ENCODE data around the gene RGSL1.
A peak's percentile ranks its signal among the peaks of the same experiment; 100 is the strongest.

Gene RGSL1

GRCh38 chr1:182549811-182550210 is 99.9 kb downstream of the RGSL1 start:
- H3K36me3 ChIP-seq (ENCODE audit: control insufficient read depth, insufficient read depth, low read length, severe bottlenecking) = no peaks in the 10 kb centered on the region
- no peaks in the 10 kb centered on the region for H3K4me1 ChIP-seq (ENCODE audit: control insufficient read depth, insufficient read depth, low read length)
- peak; percentile 29 for DNase-seq (ENCODE audit: low read depth)
- peaks cover 13% of the 10 kb centered on the region for H3K9me3 ChIP-seq (ENCODE audit: control insufficient read depth, low read length)
- H3K27me3 ChIP-seq (replicated peaks; ENCODE audit: control insufficient read depth, insufficient read depth, low read length) = no peaks in the 10 kb centered on the region
- H3K4me3 ChIP-seq (ENCODE audit: low read length) = no peak overlapping the region
- H3K9ac ChIP-seq (ENCODE audit: low read length) = no peak overlapping the region

- Histone ChIP-seq H3K27me3 (replicated peaks; ENCODE audit: control insufficient read depth, insufficient read depth, low read length) (no peaks in the 10 kb centered on the region), H3K4me1 (ENCODE audit: control insufficient read depth, insufficient read depth, low read length) (no peaks in the 10 kb centered on the region), H3K9ac (ENCODE audit: low read length) (no peak overlapping the region), H3K36me3 (ENCODE audit: control insufficient read depth, insufficient read depth, low read length, severe bottlenecking) (no peaks in the 10 kb centered on the region), H3K9me3 (ENCODE audit: control insufficient read depth, low read length) (peaks cover 13% of the 10 kb centered on the region), H3K4me3 (ENCODE audit: low read length) (no peak overlapping the region)
- DNase-seq (ENCODE audit: low read depth) = no peak
Measured at GRCh38 chr1:182552527-182552926, 102.6 kb downstream of the RGSL1 start.

GRCh38 chr1:182555493-182555892 is 105.5 kb downstream of the RGSL1 start:
- Histone ChIP-seq H3K9me3 (ENCODE audit: control insufficient read depth, low read length) (peaks cover 13% of the 10 kb centered on the region), H3K36me3 (ENCODE audit: control insufficient read depth, insufficient read depth, low read length, severe bottlenecking) (no peaks in the 10 kb centered on the region), H3K9ac (ENCODE audit: low read length) (no peak overlapping the region), H3K4me1 (ENCODE audit: control insufficient read depth, insufficient read depth, low read length) (no peaks in the 10 kb centered on the region), H3K4me3 (ENCODE audit: low read length) (no peak overlapping the region), H3K27me3 (replicated peaks; ENCODE audit: control insufficient read depth, insufficient read depth, low read length) (no peaks in the 10 kb centered on the region)
- DNase-seq (ENCODE audit: low read depth) = no peak

- DNase-seq (ENCODE audit: low read depth) = no peak
- Histone ChIP-seq H3K4me3 (ENCODE audit: low read length) (no peak overlapping the region), H3K27me3 (replicated peaks; ENCODE audit: control insufficient read depth, insufficient read depth, low read length) (no peaks in the 10 kb centered on the region), H3K36me3 (ENCODE audit: control insufficient read depth, insufficient read depth, low read length, severe bottlenecking) (no peaks in the 10 kb centered on the region), H3K9me3 (ENCODE audit: control insufficient read depth, low read length) (peaks cover 13% of the 10 kb centered on the region), H3K9ac (ENCODE audit: low read length) (no peak overlapping the region), H3K4me1 (ENCODE audit: control insufficient read depth, insufficient read depth, low read length) (no peaks in the 10 kb centered on the region)
Measured at GRCh38 chr1:182556279-182556678, 106.3 kb downstream of the RGSL1 start.

- Histone ChIP-seq H3K4me1 (ENCODE audit: control insufficient read depth, insufficient read depth, low read length) (no peaks in the 10 kb centered on the region), H3K4me3 (ENCODE audit: low read length) (no peak overlapping the region), H3K9ac (ENCODE audit: low read length) (no peak overlapping the region), H3K27me3 (replicated peaks; ENCODE audit: control insufficient read depth, insufficient read depth, low read length) (no peaks in the 10 kb centered on the region), H3K36me3 (ENCODE audit: control insufficient read depth, insufficient read depth, low read length, severe bottlenecking) (no peaks in the 10 kb centered on the region), H3K9me3 (ENCODE audit: control insufficient read depth, low read length) (no peaks in the 10 kb centered on the region)
- no peak for DNase-seq (ENCODE audit: low read depth)
Measured at GRCh38 chr1:182560392-182560984, 110.5 kb downstream of the RGSL1 start.

GRCh38 chr1:182561456-182561855 is 111.5 kb downstream of the RGSL1 start:
- Histone ChIP-seq H3K36me3 (ENCODE audit: control insufficient read depth, insufficient read depth, low read length, severe bottlenecking) (no peaks in the 10 kb centered on the region), H3K27me3 (replicated peaks; ENCODE audit: control insufficient read depth, insufficient read depth, low read length) (no peaks in the 10 kb centered on the region), H3K4me1 (ENCODE audit: control insufficient read depth, insufficient read depth, low read length) (no peaks in the 10 kb centered on the region), H3K9ac (ENCODE audit: low read length) (no peak overlapping the region), H3K4me3 (ENCODE audit: low read length) (no peak overlapping the region), H3K9me3 (ENCODE audit: control insufficient read depth, low read length) (no peaks in the 10 kb centered on the region)
- DNase-seq (ENCODE audit: low read depth) = no peak

- H3K27me3 ChIP-seq (replicated peaks; ENCODE audit: control insufficient read depth, insufficient read depth, low read length) = no peaks in the 10 kb centered on the region
- no peak for DNase-seq (ENCODE audit: low read depth)
- H3K36me3 ChIP-seq (ENCODE audit: control insufficient read depth, insufficient read depth, low read length, severe bottlenecking) = no peaks in the 10 kb centered on the region
- H3K4me3 ChIP-seq (ENCODE audit: low read length) = no peak overlapping the region
- H3K9me3 ChIP-seq (ENCODE audit: control insufficient read depth, low read length) = no peaks in the 10 kb centered on the region
- no peak overlapping the region for H3K9ac ChIP-seq (ENCODE audit: low read length)
- no peaks in the 10 kb centered on the region for H3K4me1 ChIP-seq (ENCODE audit: control insufficient read depth, insufficient read depth, low read length)
Measured at GRCh38 chr1:182563095-182563494, 113.1 kb downstream of the RGSL1 start.

- H3K36me3 ChIP-seq (ENCODE audit: control insufficient read depth, insufficient read depth, low read length, severe bottlenecking) = no peaks in the 10 kb centered on the region
- H3K9me3 ChIP-seq (ENCODE audit: control insufficient read depth, low read length) = no peaks in the 10 kb centered on the region
- no peak for DNase-seq (ENCODE audit: low read depth)
- H3K4me3 ChIP-seq (ENCODE audit: low read length) = no peak overlapping the region
- no peak overlapping the region for H3K9ac ChIP-seq (ENCODE audit: low read length)
- H3K27me3 ChIP-seq (replicated peaks; ENCODE audit: control insufficient read depth, insufficient read depth, low read length) = no peaks in the 10 kb centered on the region
- H3K4me1 ChIP-seq (ENCODE audit: control insufficient read depth, insufficient read depth, low read length) = no peaks in the 10 kb centered on the region
Measured at GRCh38 chr1:182564406-182565004, 114.6 kb downstream of the RGSL1 start.

- H3K27me3 ChIP-seq (replicated peaks; ENCODE audit: control insufficient read depth, insufficient read depth, low read length) = no peaks in the 10 kb centered on the region
- no peak overlapping the region for H3K9ac ChIP-seq (ENCODE audit: low read length)
- no peak for DNase-seq (ENCODE audit: low read depth)
- no peaks in the 10 kb centered on the region for H3K4me1 ChIP-seq (ENCODE audit: control insufficient read depth, insufficient read depth, low read length)
- no peaks in the 10 kb centered on the region for H3K9me3 ChIP-seq (ENCODE audit: control insufficient read depth, low read length)
- no peaks in the 10 kb centered on the region for H3K36me3 ChIP-seq (ENCODE audit: control insufficient read depth, insufficient read depth, low read length, severe bottlenecking)
- no peak overlapping the region for H3K4me3 ChIP-seq (ENCODE audit: low read length)
Measured at GRCh38 chr1:182565537-182565936, 115.6 kb downstream of the RGSL1 start.

GRCh38 chr1:182567629-182568028 is 117.7 kb downstream of the RGSL1 start:
- DNase-seq (ENCODE audit: low read depth) = no peak
- Histone ChIP-seq H3K4me1 (ENCODE audit: control insufficient read depth, insufficient read depth, low read length) (no peaks in the 10 kb centered on the region), H3K9me3 (ENCODE audit: control insufficient read depth, low read length) (no peaks in the 10 kb centered on the region), H3K4me3 (ENCODE audit: low read length) (no peak overlapping the region), H3K36me3 (ENCODE audit: control insufficient read depth, insufficient read depth, low read length, severe bottlenecking) (no peaks in the 10 kb centered on the region), H3K27me3 (replicated peaks; ENCODE audit: control insufficient read depth, insufficient read depth, low read length) (no peaks in the 10 kb centered on the region), H3K9ac (ENCODE audit: low read length) (no peak overlapping the region)

- H3K4me1 ChIP-seq (ENCODE audit: control insufficient read depth, insufficient read depth, low read length) = no peaks in the 10 kb centered on the region
- no peak overlapping the region for H3K4me3 ChIP-seq (ENCODE audit: low read length)
- H3K27me3 ChIP-seq (replicated peaks; ENCODE audit: control insufficient read depth, insufficient read depth, low read length) = no peaks in the 10 kb centered on the region
- no peaks in the 10 kb centered on the region for H3K36me3 ChIP-seq (ENCODE audit: control insufficient read depth, insufficient read depth, low read length, severe bottlenecking)
- no peaks in the 10 kb centered on the region for H3K9me3 ChIP-seq (ENCODE audit: control insufficient read depth, low read length)
- H3K9ac ChIP-seq (ENCODE audit: low read length) = no peak overlapping the region
- no peak for DNase-seq (ENCODE audit: low read depth)
Measured at GRCh38 chr1:182568647-182569284, 118.8 kb downstream of the RGSL1 start.
